Measurements from ENCODE around the gene IDUA.
A peak's percentile ranks its signal among the peaks of the same experiment; 100 is the strongest.

The IDUA gene

DNA sequence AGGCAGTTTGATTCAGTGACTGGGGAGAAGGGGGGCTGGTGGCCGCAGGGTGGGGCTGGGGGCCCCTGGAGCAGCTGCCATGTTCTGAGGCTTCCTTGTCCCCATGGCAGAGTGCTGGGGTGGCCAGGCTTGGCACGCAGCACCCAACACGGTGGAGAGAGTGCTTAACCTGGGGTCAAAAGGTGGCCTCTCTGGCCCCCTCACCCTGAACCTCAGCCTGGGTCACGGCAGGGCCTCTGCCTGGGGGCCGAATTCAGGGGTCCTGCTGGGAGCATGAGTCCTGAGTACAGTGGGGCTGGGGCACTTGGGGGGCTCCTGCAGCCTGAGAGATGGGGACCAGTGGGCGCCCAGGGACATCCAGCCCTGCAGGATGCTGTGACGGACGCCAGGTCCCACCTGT lies 44.5 kb downstream of the IDUA start:
- no peak overlapping the region for H3K4me3 ChIP-seq (ENCODE audit: low read depth, low read length)
- no peak for DNase-seq (ENCODE audit: low read depth)
- TF ChIP-seq, protein P1, sequence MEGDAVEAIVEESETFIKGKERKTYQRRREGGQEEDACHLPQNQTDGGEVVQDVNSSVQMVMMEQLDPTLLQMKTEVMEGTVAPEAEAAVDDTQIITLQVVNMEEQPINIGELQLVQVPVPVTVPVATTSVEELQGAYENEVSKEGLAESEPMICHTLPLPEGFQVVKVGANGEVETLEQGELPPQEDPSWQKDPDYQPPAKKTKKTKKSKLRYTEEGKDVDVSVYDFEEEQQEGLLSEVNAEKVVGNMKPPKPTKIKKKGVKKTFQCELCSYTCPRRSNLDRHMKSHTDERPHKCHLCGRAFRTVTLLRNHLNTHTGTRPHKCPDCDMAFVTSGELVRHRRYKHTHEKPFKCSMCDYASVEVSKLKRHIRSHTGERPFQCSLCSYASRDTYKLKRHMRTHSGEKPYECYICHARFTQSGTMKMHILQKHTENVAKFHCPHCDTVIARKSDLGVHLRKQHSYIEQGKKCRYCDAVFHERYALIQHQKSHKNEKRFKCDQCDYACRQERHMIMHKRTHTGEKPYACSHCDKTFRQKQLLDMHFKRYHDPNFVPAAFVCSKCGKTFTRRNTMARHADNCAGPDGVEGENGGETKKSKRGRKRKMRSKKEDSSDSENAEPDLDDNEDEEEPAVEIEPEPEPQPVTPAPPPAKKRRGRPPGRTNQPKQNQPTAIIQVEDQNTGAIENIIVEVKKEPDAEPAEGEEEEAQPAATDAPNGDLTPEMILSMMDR (conservative IDR thresholded peaks at IDR 0.05; ENCODE audit: low read depth, low read length) = no peak

DNA sequence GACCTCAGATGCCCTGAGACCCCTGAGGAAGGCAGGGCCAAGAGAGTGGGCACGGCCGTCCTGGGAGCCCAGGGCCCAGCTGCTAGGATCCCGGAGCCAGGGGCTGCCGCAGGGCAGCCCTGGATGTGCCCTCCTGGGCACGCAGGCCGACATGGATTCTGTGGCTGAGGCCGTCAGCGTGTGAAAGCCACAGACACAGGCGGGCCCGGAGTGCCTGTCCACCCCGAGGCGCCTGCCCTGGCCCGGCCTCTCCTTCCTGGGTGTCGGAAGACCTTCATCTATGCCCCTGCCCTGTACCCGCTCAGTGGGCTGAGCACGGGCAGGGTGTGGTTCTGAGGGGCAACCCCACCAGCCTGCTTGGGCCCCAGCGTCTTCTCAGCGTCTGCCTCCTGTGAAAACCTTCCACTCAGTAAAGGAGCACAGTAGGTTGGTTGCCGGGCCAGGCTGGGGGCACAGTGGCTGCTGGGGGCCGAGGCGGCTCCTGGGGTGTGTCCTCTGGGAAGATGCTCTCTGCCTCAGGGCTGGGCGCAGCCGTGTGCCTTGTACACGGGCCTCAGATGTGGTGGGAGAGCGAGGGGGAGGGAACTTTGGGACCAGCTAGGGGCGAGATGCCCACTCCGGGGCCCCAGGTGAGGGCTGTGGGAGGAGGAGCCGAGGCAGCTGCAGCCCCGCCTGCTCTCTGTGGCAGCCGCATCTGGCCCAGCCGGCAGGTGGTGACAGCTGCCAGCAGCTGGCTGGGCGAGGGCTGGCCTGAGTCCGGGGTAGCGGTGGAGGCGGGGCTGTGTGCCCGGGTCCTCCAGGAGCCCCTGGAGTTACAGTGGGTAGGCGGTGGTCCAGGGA lies 45.3 kb downstream of the IDUA start:
- H3K4me3 ChIP-seq (ENCODE audit: low read depth, low read length) = no peak overlapping the region
- DNase-seq (ENCODE audit: low read depth) = no peak
- TF ChIP-seq, protein P1 (conservative IDR thresholded peaks at IDR 0.05; ENCODE audit: low read depth, low read length) = peak; percentile 2

DNA sequence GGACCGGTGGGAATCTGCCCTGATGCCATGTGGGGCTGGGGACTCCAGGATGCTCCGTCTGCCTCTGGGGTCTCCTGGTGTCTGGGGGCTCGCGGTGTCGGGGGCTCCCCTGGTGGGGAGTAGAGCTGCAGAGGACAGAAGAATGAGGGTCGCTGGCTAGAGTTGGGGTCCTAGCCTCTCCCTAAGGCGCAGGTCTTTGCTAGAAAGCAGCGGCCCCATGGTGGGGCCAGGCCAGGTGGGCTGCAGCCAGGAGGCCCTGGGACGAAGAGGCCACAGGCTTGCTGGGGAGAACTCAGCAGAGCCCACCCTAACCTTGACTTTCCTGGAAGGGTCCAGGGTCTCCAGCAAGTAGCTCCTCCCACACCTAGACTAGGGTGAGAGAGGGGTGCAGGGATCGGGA lies 46.0 kb downstream of the IDUA start:
- TF ChIP-seq, protein P1 (conservative IDR thresholded peaks at IDR 0.05; ENCODE audit: low read depth, low read length) = no peak
- H3K4me3 ChIP-seq (ENCODE audit: low read depth, low read length) = no peak overlapping the region
- no peak for DNase-seq (ENCODE audit: low read depth)

DNA sequence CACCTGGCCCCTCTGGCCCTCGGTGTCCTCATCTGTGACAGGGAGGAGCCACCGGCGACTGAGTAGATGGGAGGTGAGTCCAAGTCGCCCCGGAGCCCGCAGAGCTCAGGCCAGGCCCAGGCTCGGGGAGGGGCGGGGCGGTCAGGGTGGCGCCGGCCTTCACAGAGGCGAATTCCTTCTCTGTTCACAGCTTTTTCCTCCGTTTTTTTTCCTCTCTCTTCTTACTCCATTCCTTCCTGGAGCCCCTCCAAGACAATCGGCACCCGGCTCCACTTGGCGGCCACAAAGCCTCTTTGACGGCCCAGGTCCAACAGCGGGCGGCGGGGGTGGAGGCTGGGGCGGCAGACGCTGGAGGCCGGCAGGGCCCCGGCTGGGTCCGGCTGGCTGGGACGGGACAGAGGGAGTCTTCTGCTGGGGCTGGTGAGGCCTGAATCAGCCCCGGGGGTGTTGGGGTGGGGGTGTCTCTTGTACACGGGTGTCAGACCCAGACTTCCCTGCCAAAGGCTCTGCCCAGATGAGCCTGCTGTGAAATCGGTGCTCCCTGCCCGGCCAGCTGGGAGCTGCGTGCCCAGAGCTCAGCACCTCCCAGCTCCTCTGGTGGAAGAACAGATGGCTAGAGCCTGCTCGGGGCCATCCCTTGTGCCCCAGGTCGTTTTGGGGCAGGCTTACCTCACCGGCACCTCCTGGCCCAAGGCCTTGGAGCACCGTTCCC lies 47.2 kb downstream of the IDUA start:
- TF ChIP-seq, protein P1 (conservative IDR thresholded peaks at IDR 0.05; ENCODE audit: low read depth, low read length) = no peak
- no peak overlapping the region for H3K4me3 ChIP-seq (ENCODE audit: low read depth, low read length)
- peak; percentile 41 for DNase-seq (ENCODE audit: low read depth)

DNA sequence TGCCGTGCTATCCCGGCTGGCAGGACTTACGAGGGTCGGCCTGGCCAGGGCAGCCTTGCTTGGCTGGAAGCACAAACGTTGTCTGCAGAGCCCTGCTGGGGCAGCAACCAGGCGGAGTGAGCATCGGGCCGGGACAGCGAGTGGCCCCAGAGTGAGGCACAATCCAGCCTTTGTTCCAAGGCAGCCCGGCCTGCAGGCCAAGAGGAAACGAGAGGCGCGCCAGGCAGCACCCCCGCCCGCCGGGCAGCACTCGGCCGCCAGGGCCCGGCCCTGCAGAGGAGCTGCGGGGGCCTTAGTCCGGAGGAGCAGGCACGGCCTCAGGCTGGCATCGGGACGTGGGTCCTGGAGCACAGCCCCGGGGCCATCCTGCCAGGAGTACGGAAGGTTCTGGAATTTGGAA lies 48.7 kb downstream of the IDUA start:
- TF ChIP-seq, protein P1 (conservative IDR thresholded peaks at IDR 0.05; ENCODE audit: low read depth, low read length) = no peak
- DNase-seq (ENCODE audit: low read depth) = no peak
- no peak overlapping the region for H3K4me3 ChIP-seq (ENCODE audit: low read depth, low read length)

DNA sequence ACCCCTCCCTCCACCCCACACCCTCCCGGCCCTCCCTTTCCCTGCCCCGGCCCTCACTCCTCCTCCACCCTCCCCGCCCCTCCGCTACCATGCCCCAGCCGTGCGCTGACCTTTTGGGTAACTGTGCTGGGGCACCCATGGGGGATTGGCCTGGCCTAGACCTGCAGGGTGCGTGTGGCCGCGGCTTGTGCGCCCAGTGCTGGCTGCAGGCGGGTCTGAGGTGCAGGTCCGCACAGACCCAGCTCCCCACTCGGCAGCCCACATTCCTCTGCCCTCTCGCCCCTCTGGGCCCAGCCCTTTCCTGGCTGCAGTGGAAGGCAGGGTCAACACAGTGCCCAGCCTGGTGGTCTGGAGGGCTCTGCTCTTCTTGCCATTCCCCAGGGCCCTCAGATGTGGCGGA lies 49.3 kb downstream of the IDUA start:
- DNase-seq (ENCODE audit: low read depth) = no peak
- no peak overlapping the region for H3K4me3 ChIP-seq (ENCODE audit: low read depth, low read length)
- TF ChIP-seq, protein P1 (conservative IDR thresholded peaks at IDR 0.05; ENCODE audit: low read depth, low read length) = no peak

All from choroid plexus epithelial cell (primary cell).